GM15510 (cell line): ENCODE results near the gene GPR17.
A peak's percentile ranks its signal among the peaks of the same experiment; 100 is the strongest.

Experiments
- POLR2A ChIP-seq: IDR thresholded peaks from 3 replicates; pipeline ENCODE4 v1.6.1; 2011; ENCODE audit warnings: borderline replicate concordance; ENCODE audit not compliant: insufficient read length; ENCODE audit errors: extremely low read depth

GPR17 gene

GRCh38 chr2:127681976-127682857, 36.3 kb downstream of the GPR17 start:
- no peak for TF ChIP-seq POLR2A

DNA sequence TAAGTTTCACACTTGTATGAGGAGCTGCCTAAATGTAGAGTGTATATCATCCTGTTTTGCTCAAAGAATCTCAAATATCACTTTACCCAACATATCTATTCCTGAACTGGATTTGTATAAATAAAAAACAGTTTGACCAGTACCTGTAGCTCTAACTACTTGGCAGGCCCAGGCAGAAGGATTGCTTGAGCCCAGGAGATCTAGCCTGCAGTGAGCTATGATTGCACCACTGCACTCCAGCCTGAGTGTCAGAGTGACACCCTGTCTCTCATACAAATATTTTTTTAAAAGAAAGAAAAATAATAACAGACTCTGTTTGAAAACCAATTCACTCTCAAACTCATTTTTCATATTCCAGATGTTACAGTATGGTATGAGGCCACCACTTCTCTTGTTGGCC, 37.1 kb downstream of the GPR17 start:
- no peak for TF ChIP-seq POLR2A

DNA sequence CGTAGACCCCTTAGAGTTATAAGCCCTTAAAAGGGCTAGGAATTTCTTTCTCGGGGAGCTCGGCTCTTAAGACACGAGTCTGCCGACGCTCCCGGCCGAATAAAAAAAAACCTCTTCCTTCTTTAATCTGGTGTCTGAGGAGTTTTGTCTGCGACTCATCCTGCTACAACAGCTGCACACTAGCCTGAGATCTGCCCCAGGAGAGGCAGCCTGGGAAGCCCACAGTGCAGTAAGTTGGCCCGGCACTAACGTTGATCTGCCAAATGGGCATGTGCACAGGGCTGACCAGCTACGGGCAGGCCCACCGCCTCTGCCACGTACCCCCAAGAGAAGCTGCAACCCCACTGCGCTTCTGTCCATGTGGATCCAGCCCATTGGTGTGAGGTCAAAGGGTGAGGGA, 37.8 kb downstream of the GPR17 start:
- no peak for TF ChIP-seq POLR2A

DNA sequence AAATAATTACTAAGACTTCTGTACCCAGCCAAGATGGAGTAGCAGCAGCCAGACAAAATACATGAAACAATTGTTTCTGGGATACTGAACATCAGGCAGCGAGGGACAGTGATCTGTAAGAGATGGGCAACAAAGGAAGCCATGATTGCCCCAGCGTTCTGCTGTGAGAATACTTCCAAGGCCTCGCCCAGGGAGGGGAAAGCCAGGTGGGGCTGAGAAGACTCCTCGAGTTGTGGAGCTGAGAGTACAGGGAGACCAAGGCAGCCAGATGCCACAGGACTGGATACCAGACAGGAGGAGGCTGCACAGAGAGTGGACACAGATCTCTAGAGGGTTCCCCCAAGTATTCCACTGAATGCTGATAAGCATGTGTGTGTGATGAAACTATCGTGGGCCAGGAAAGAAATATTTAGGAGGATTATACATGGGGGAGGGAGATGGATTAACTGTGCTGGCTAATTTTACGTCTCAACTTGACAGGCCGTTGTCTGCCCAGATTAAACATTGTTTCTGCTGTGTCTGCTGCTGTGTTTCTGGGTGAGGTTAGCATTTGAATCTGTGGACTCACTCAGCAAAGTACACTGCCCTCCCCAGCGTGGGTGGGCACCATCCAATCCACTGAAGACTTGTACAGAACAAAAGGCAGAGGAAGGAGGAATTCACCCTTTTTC, 39.6 kb downstream of the GPR17 start:
- no peak for TF ChIP-seq POLR2A

GRCh38 chr2:127688405-127688804, 42.5 kb downstream of the GPR17 start:
- TF ChIP-seq POLR2A, result no peak

- no peak for TF ChIP-seq POLR2A
Measured at GRCh38 chr2:127690696-127691095, 44.7 kb downstream of the GPR17 start.

DNA sequence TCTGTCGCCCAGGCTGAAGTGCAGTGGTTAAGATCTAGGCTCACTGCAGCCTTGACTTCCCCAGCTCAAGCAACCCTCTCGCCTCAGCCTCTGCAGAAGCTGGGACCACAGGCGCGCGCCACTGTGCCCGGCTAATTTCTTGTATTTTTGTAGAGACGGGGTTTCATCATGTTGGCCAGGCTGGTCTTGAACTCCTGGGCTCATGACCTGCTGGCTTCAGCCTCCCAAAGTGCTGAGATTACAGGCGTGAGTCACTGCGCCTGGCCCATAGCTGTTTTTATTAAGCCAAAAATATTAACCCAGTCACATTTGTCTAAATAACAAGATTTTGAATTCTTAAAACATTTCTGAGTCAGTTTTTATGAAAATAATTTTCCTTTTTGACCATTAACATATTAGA, 49.0 kb downstream of the GPR17 start:
- TF ChIP-seq POLR2A, result no peak

GRCh38 chr2:127695491-127696472, 49.8 kb downstream of the GPR17 start:
- TF ChIP-seq POLR2A, result no peak

GRCh38 chr2:127697482-127698180, 51.7 kb downstream of the GPR17 start:
- TF ChIP-seq POLR2A, result no peak

DNA sequence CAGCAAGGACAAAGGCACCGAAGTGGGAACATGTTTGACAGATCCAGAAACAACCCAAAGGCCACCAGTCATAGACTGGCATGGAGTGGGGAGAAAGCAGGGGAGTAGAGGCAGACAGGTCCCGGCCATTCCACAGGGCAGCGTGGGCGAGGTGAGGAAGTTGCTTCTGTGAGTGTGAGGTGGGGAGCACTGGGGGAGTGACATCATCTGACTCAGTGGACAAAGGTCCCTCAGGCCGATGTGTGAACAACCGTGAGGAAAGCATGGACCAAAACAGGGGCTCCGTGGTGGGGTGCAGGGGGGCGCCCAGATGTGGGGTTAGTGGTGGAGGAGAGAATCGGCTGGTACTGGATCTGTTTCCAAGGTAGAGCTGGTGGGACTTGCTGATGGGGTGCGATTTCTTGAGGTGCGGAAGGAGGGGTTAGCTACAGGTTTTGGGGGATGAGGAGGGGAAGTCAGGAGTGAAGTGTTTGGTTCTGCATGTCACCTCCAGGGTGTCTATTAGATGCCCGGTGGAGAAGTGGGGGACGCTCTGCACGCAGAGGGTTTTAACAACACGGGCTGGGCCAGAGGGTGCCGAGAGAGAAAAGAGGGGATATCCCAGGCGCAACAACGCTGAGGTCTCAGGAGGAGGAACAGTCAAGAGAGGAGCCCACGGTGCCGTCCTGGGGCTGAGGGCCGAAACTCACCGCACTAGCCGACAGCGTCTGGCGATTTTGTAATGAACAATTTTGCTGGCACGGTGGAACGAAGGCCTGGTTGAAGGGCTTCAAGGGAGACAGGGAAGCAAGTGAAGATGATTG, 52.8 kb downstream of the GPR17 start:
- no peak for TF ChIP-seq POLR2A

GRCh38 chr2:127700527-127701192, 54.7 kb downstream of the GPR17 start:
- TF ChIP-seq POLR2A, result no peak

- TF ChIP-seq POLR2A, result peak; percentile 98
Measured at GRCh38 chr2:127701193-127701650, 55.3 kb downstream of the GPR17 start, which contains the start of gene SFT2D3. Gene SFT2D3, plus strand, starts transcription at chr2:127701497. Its CDS starts 32 bp downstream, at chr2:127701529.
